LNCAP (cell line): ENCODE results near the gene PELI2.

ENCODE experiments used
- CTCF ChIP-seq: fragments of 450-650 bp; IDR thresholded peaks from 2 replicates; pipeline ENCODE4 v1.5.1; 2017; ENCODE audit warnings: mild to moderate bottlenecking

The PELI2 gene

GRCh38 chr14:56212521-56212920 is 94.3 kb downstream of the PELI2 start:
- no peak for TF ChIP-seq CTCF

- TF ChIP-seq CTCF: no peak
Measured at GRCh38 chr14:56213306-56213705, 95.1 kb downstream of the PELI2 start.

GRCh38 chr14:56215180-56215579 is 97.0 kb downstream of the PELI2 start:
- no peak for TF ChIP-seq CTCF

DNA sequence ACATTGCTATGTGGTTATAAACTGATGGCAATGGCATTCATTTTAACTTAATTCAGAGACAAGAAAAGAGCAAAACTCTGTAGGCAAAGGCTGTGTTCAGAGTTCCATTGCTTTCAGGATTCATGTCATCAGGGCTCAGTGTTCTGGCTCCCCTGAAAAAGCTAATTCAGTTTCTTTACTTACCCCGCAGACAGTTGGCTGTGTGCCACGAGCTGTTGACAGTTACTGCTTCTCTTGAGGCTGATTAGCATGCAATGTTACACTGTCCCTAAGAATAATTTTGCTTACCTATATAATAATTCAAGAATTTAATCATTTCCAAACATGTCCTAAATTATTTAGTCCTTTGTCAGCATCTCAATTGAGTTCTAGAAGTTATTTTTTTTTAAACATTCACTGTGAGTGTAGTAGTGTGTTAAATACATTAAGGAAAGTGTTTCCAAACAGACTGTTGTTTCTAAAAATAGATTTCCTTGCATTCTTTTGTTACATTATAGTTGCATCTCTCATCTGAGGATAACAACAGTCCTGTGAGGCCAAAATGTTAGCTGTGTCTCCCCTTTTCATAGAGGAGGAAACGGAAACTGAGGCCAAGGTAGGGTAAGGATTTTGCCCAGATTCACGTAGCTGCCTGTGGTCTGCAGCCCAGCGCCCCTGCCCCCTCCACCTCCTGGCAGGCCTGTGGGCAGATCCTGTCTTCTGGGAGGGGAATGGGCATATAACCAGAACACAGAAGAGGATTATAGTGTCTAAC is 98.6 kb downstream of the PELI2 start:
- no peak for TF ChIP-seq CTCF

DNA sequence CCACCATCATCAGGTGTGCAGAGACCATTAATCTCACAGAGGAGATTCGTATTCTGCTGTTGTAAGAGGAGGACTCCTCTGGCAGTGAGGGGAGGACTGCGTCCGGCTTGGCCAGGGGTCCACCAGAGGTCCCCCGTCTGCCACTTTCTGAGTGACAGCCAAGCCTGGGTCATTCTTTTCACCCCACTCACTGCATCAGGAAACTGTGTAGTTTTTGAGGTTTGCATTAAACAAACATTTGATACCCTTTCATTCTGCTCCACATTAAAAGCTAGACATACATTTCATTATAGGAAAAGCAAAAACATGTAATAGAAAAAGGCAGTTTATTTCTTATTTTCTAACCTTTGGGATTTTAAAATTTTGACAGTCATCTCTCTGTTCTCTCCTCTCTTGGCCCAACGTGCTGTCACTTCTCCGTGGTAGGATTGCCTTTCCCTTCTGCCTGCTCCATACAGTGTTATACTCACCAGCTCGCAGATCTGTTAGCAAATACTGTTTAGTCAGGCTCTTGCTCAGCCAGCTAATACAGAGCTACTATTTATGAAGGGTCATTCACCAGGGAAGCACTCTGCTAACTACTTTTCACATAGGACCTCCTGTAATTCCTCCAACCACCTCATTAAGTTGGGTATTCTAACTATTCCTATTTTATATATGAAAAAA is 99.3 kb downstream of the PELI2 start:
- TF ChIP-seq CTCF: no peak

- no peak for TF ChIP-seq CTCF
Measured at GRCh38 chr14:56219666-56220413, 101.6 kb downstream of the PELI2 start.

- TF ChIP-seq CTCF: no peak
Measured at GRCh38 chr14:56221382-56222128, 103.3 kb downstream of the PELI2 start.
